Hematopoietic multipotent progenitor cell treated with erythropoietin and hydrocortisone succinate and interleukin-3 and kit ligand, for 6 days (in vitro differentiated cells): ENCODE results near the gene RENBP.

Source experiments
- DNase-seq: peaks from one replicate; pipeline ENCODE4 v3.0.0-alpha.2; 2015

RENBP gene

GRCh38 chrX:153911798-153912197 is 32.6 kb downstream of the RENBP start:
- DNase-seq: no peak

DNA sequence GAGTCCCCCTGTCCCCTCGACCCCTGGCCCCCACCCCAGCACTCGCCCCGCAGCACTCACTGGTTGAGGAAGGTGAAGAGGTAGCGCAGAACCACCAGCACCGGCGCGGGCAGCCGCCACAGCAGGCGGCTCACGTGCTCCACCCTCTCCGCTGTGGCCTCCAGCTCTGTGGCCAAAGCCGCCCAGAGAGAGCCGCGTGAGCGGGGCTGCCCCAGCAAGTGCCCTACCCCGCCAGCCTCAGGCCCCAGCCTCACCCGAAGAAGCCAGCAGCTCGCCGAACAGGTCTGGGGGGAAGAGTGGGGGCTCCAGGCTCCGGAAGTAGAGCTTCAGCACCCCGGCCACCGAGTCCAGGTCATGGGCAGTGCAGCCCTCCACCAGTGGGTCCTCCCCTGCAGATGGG is 34.0 kb downstream of the RENBP start:
- no peak for DNase-seq

- DNase-seq: no peak
These were observed 34.5 kb downstream of the RENBP start for GRCh38 chrX:153909980-153910360.

GRCh38 chrX:153909024-153909979 is 35.1 kb downstream of the RENBP start:
- DNase-seq: peak; percentile 46

DNA sequence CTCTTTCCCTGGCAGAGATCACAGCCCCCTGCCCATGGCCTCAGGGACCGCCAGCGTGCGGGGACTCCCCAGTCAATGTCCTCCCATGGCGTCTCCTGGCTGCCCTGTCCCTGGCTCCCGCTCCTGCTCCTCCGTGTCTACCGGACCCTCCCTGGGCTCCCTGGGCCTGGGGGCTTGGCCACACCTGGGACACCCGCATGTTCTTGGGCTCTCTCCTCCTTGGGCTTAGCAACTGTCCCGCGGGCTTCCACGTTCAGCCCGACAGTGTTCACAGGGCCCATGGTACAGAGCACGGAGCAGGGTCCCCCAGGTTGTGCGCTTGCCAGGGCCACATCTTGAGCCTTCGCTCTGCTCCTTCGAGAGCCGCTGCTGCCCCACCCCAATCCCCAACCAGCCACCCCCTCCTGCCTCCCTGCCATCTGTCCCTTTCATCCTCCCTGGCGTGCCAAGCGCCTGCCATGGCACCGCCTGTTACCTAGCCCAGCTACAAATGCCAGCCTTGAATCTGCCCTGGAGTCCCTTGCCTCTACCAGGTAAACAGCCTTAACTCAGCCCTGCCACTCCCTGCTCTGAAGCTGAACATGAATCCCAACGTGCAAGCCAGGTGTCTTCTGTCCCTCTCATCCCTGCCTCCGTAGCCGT is 36.1 kb downstream of the RENBP start:
- DNase-seq: no peak

GRCh38 chrX:153907456-153907855 is 37.0 kb downstream of the RENBP start:
- DNase-seq: no peak

- DNase-seq: no peak
These were observed 38.1 kb downstream of the RENBP start for GRCh38 chrX:153906126-153906917.

- no peak for DNase-seq
These were observed 38.9 kb downstream of the RENBP start for GRCh38 chrX:153905481-153906095.

- DNase-seq: no peak
These were observed 40.2 kb downstream of the RENBP start, which contains the start of gene AVPR2 for GRCh38 chrX:153903991-153904957. Gene AVPR2, plus strand, starts transcription at chrX:153904673. Its CDS starts 473 bp downstream, at chrX:153905146.

DNA sequence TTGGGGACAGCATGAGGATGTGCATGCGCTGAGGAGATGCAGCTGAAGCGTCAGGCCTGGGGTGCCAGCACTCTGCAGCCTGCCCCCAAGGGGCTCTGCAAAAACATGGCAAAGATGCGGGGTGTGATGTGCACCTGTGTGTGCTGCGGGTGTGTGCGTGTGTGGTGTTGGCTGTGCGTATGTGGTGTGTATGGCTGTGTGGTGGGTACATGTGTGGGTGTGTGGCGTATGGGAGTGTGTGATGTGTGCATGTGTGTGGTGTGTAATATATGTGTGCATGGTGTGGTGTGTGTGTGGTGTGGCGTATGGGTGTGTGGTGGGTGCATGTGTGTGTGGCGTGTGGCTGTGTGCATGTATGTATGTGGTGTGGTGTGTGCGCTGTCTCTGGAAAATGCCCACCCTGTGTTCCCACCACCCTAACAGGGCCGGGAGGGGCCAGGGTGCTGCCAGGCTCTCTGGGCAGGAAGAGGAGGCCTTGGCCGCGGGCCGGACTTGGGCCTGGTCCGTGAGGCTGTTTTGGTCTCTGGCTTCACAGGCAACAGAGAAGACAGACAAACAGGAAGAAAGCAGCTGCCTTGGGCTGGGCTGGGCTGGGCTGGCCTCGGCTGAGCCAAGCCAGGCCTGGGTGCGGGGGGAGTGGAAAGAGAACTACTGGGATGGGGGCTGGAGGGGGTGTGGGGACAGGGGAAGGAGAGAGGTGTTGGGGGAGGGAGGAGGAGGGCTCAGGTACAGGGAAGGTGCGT is 41.0 kb downstream of the RENBP start:
- DNase-seq: no peak

- DNase-seq: no peak
These were observed 42.1 kb downstream of the RENBP start for GRCh38 chrX:153902385-153902784.

DNA sequence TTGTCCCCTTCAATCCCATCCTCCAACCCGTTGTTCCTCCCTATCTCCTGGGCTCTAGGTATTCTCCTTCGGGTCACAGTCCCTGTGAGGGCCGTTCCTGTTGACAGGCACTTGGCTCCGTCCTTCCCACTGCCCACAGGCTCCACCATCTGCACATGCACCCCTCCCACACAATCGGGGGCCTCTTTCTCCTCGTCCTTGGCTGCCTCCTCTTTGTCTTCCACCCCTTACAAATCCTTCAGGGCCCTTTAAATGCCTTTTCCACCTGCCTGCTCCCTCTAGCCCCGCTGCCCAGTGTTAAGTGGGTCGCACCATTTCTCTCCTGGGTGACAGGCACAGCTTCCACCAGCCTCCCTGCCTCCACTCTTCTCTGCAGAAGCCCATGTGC is 42.7 kb downstream of the RENBP start:
- no peak for DNase-seq

DNA sequence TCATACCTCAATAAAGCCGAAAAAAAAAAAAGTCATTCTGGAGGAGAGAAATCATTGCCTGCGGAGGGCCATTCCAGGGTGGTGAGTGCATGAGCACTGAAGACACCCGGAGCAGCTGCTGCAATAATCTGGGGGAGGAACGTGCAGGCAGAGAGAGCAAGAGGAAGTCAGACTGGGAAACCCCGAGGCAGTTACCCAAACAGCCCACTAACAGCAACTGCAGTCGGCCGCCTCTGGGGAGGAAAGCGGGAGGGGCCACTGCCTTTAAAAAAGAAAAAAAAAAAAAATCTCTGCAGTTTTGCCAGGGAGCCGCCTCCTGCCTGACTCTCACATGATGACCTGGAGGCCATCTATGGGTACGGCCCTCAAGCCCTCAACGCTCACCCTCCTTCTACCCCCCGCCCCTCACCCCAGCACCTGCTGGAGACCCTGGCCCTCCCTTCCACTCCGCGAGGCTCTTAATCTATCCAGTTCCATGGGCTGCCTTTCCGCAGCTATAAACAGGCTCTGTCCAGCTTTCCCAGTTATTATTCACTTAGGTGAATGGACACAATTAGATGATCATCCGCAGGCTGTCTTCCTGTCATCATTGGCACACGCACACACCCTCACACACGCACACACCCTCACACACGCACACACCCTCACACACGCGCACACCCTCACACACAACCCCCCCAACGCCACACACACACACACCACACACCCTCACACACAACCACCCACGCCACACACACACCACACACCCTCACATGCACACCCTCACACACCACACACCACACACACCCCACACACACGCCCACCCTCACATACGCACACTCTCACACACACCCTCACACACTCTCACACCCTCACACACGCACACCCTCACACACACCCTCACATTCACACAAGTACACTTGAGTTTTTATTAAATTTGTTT is 43.4 kb downstream of the RENBP start:
- DNase-seq: peak; percentile 65

GRCh38 chrX:153897899-153898298 is 46.5 kb downstream of the RENBP start:
- peak; percentile 85 for DNase-seq

GRCh38 chrX:153889123-153889522 is 55.3 kb downstream of the RENBP start:
- DNase-seq: no peak

DNA sequence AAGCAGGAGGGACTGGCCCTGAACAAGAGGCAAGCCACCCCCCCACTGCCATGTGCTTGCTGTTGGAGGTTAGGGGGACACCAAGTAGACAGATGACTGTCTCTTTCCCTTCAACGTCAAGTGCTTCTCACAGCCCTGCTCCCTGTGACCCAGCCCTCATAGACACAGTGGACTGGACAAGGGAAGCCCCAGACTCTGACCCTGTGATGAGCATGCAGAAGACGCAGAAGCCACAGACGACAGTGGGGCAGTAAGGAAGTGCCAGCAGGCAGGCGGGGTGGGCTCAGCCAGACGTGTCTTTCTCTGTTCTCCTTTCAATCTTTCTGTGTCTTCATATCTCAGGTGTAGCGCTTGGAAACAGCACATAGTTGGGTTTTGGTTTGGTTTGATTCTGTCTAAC is 56.1 kb downstream of the RENBP start:
- no peak for DNase-seq

DNA sequence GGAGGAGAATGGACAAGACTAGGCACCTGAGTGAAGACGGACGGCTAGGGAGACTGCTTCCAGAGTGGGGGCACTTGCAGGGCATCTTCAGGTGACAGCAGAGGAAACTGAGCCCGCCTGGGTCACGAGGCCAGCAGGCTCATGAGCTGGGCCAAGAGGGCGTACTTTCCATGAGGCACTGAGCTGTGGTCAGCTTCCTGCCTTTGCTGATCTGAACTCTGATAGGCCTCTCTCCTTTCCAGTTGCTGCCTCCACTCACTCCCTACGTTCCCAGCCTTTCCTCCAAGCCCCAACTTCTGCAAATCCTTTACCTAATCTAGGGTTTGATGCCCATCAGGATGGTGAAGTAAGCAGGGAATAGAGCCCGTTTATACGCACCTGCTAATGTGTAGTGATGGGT is 57.1 kb downstream of the RENBP start:
- no peak for DNase-seq

GRCh38 chrX:153886915-153887314 is 57.5 kb downstream of the RENBP start:
- no peak for DNase-seq

- no peak for DNase-seq
These were observed 58.2 kb downstream of the RENBP start, which contains the start of gene L1CAM for GRCh38 chrX:153885968-153886903. Gene L1CAM, minus strand, starts transcription at chrX:153886173. Its CDS starts 10,337 bp downstream, at chrX:153875836.
